GM12891 (cell line): ENCODE data around the gene TMEM117.

Experiments used
- POLR2A ChIP-seq: IDR thresholded peaks from 2 replicates; pipeline ENCODE4 v1.6.1; 2011; ENCODE audit warnings: low read depth, low read length, control low read depth
- POLR2AphosphoS5 ChIP-seq: IDR thresholded peaks from 2 replicates; pipeline ENCODE4 v1.6.1; 2011; ENCODE audit warnings: low read depth, low read length, control low read depth
- SPI1 ChIP-seq: IDR thresholded peaks from 2 replicates; pipeline ENCODE4 v1.6.1; 2011; ENCODE audit warnings: low read depth, low read length, control low read depth
- TAF1 ChIP-seq: IDR thresholded peaks from 2 replicates; pipeline ENCODE4 v1.6.1; 2011; ENCODE audit warnings: low read depth, low read length, control low read depth

- no peak for TF ChIP-seq TAF1
- TF ChIP-seq POLR2A: no peak
- TF ChIP-seq SPI1: no peak
- TF ChIP-seq POLR2AphosphoS5: no peak
Measured at GRCh38 chr12:43858991-43859390, 23.1 kb downstream of the TMEM117 start.
